Adrenal gland (tissue), 5 donors: Measurements from ENCODE around the gene DYRK1A.

Experiments used
- CTCF ChIP-seq, 6 experiments: fragments of 450-650 bp in 4 of 6; fragments of 200-600 bp in 2 of 6; sonication (generic) in 1 of 6; IDR thresholded peaks; 1 replicate in 5 of 6; 2 replicates in 1 of 6; pipeline versions ENCODE4 v1.5.1 to v1.8.0; 2016 to 2021; ENCODE audit warnings: antibody characterized with exemption in 6 of 6, mild to moderate bottlenecking in 2 of 6, moderate library complexity in 1 of 6
- POLR2A ChIP-seq, 2 donors: fragments of 450-650 bp; IDR thresholded peaks; one replicate each; pipeline ENCODE4 v1.6.1; 2017; ENCODE audit warnings: antibody characterized with exemption in 2 of 2, mild to moderate bottlenecking in 2 of 2, moderate library complexity in 1 of 2
- donor health status: DM: no; HTN: no; CAD: no.

GRCh38 chr21:37532868-37533780, 166.6 kb downstream of the DYRK1A start:
- TF ChIP-seq CTCF (IDR thresholded peaks at IDR 0.05), result no peak
- TF ChIP-seq POLR2A (IDR thresholded peaks at IDR 0.05), result no peak
